GM20431 (cell line): ENCODE measurements around the gene CBY3.
"Not testable (repeated sequence)": the region's sequence is repeated elsewhere in the genome, so short reads cannot be mapped to it uniquely, and the experiment has no call there.

ENCODE experiments used
- in situ Hi-C: fragments of 300-500 bp; cut with MseI, MboI; formaldehyde crosslinking; loops from one replicate; pipeline ENCODE4 v1.15.0; 2020; ENCODE audit warnings: low sequenced_read_pairs; ENCODE audit not compliant: unreplicated experiment

CBY3 gene

GRCh38 chr5:179678223-179679013, 2.4 kb downstream of the CBY3 start:
- in situ Hi-C loops: no loop called here

GRCh38 chr5:179668391-179668790, 12.4 kb downstream of the CBY3 start:
- in situ Hi-C loops: no loop called here

- in situ Hi-C loops: not testable (repeated sequence)
These were observed 19.2 kb downstream of the CBY3 start for GRCh38 chr5:179661647-179662046.

- in situ Hi-C loops: not testable (repeated sequence)
These were observed 22.5 kb downstream of the CBY3 start for GRCh38 chr5:179658179-179658856.

GRCh38 chr5:179657302-179658178, 23.3 kb downstream of the CBY3 start:
- in situ Hi-C loops: not testable (repeated sequence)

GRCh38 chr5:179653135-179653534, 27.7 kb downstream of the CBY3 start:
- in situ Hi-C loops: not testable (repeated sequence)

- in situ Hi-C loops: not testable (repeated sequence)
These were observed 30.6 kb downstream of the CBY3 start for GRCh38 chr5:179650245-179650644.

GRCh38 chr5:179649166-179649703, 31.6 kb downstream of the CBY3 start:
- in situ Hi-C loops: not testable (repeated sequence)

GRCh38 chr5:179648410-179648809, 32.4 kb downstream of the CBY3 start:
- in situ Hi-C loops: no loop called here

- in situ Hi-C loops: not testable (repeated sequence)
These were observed 36.1 kb downstream of the CBY3 start for GRCh38 chr5:179644766-179645165.

GRCh38 chr5:179643141-179643920, 37.5 kb downstream of the CBY3 start:
- in situ Hi-C loops: not testable (repeated sequence)

GRCh38 chr5:179642626-179643025, 38.2 kb downstream of the CBY3 start:
- in situ Hi-C loops: not testable (repeated sequence)

GRCh38 chr5:179641745-179642144, 39.1 kb downstream of the CBY3 start:
- in situ Hi-C loops: not testable (repeated sequence)

- in situ Hi-C loops: not testable (repeated sequence)
These were observed 41.5 kb downstream of the CBY3 start for GRCh38 chr5:179639296-179639695.

GRCh38 chr5:179634370-179635172, 46.3 kb downstream of the CBY3 start:
- in situ Hi-C loops: not testable (repeated sequence)

- in situ Hi-C loops: not testable (repeated sequence)
These were observed 47.1 kb downstream of the CBY3 start for GRCh38 chr5:179633501-179634369.
